Muscle layer of duodenum (tissue), 2 donors: ENCODE data around the gene METRNL.

Source experiments
- H3K27ac ChIP-seq: one replicate; pipeline ENCODE4 v1.7.0; 2013; ENCODE audit warnings: mild to moderate bottlenecking, low read length
- H3K27me3 ChIP-seq: one replicate; pipeline ENCODE4 v1.7.0; 2013; ENCODE audit warnings: low read depth, mild to moderate bottlenecking, control low read depth, low read length
- H3K36me3 ChIP-seq, 2 donors: one replicate each; pipeline ENCODE4 v1.7.0; 2013; ENCODE audit warnings: low read length in 2 of 2, control low read depth in 1 of 2, mild to moderate bottlenecking in 1 of 2; ENCODE audit not compliant: insufficient read depth in 2 of 2, control insufficient read depth in 1 of 2
- H3K4me1 ChIP-seq, 2 donors: one replicate each; pipeline ENCODE4 v1.7.0; 2013; ENCODE audit warnings: low read length in 2 of 2, mild to moderate bottlenecking in 2 of 2, control low read depth in 1 of 2, moderate library complexity in 1 of 2; ENCODE audit not compliant: insufficient read depth in 2 of 2, control insufficient read depth in 1 of 2
- H3K4me3 ChIP-seq, 2 donors: one replicate each; pipeline ENCODE4 v1.7.0; 2013; ENCODE audit warnings: low read length in 2 of 2, low read depth in 1 of 2, mild to moderate bottlenecking in 1 of 2
- H3K9me3 ChIP-seq, 2 donors: one replicate each; pipeline ENCODE4 v1.7.0; 2013; ENCODE audit warnings: low read length in 2 of 2, control low read depth in 1 of 2, mild to moderate bottlenecking in 1 of 2; ENCODE audit not compliant: control insufficient read depth in 1 of 2
- donor health status: healthy.

The METRNL gene

GRCh38 chr17:83084214-83084613 lies 4.8 kb downstream of the METRNL start:
- Histone ChIP-seq H3K36me3 (peaks cover 15 to 27% of the 10 kb centered on the region in 2 donors), H3K9me3 (no peaks in the 10 kb centered on the region), H3K4me3 (no peak overlapping the region), H3K27me3 (no peaks in the 10 kb centered on the region), H3K27ac (no peak overlapping the region), H3K4me1 (peaks cover 12 to 54% of the 10 kb centered on the region in 2 donors)

- Histone ChIP-seq H3K27ac (no peak overlapping the region), H3K36me3 (peaks cover 15 to 27% of the 10 kb centered on the region in 2 donors), H3K27me3 (no peaks in the 10 kb centered on the region), H3K4me3 (no peak overlapping the region), H3K9me3 (no peaks in the 10 kb centered on the region), H3K4me1 (peaks cover 12 to 56% of the 10 kb centered on the region in 2 donors)
Measured at GRCh38 chr17:83084621-83085056, 5.2 kb downstream of the METRNL start.

- no peaks in the 10 kb centered on the region for H3K27me3 ChIP-seq
- H3K27ac ChIP-seq = no peak overlapping the region
- H3K4me1 ChIP-seq = peaks cover 12 to 56% of the 10 kb centered on the region in 2 donors
- no peaks in the 10 kb centered on the region for H3K9me3 ChIP-seq
- no peak overlapping the region for H3K4me3 ChIP-seq
- H3K36me3 ChIP-seq = peaks cover 15 to 27% of the 10 kb centered on the region in 2 donors
Measured at GRCh38 chr17:83085103-83085502, 5.7 kb downstream of the METRNL start.

DNA sequence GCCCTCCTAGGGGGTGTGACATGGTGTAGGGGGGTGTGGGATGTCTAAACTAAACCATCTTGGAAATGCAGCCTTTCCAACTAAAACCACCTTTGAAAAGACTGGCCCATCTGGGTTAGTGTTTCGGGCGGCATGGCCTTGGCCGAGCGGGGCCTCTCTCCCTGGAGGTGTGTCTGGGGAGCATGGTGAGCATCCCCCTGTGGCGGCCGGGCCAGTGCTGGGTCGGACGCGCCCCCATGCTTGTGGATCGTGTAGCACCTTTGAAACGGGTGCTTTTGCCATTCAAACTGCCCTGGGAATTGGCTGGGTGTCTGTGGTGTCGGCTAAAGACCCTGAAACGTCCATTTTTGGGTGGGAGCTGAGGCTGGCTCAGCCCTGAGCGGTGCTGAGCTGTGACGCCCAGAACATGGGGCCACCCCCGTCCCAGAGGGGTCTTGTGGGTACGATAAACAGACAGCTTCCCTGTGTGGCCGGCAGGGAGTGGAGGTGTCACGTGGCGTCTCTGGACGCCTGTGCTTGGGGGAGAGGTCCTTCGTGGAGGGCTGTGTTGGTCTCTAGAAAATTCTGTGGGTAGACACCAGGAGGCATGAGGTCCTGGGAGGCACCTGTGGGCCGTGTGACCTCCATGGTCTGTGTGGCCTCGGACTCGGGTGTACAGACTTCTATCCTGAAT lies 6.3 kb downstream of the METRNL start:
- no peak overlapping the region for H3K27ac ChIP-seq
- H3K4me1 ChIP-seq = peaks cover 12 to 60% of the 10 kb centered on the region in 2 donors

GRCh38 chr17:83086199-83086880 lies 6.9 kb downstream of the METRNL start:
- Histone ChIP-seq H3K36me3 (peaks cover 15 to 27% of the 10 kb centered on the region in 2 donors), H3K4me1 (peaks cover 12 to 65% of the 10 kb centered on the region in 2 donors), H3K27me3 (no peaks in the 10 kb centered on the region), H3K4me3 (no peak overlapping the region), H3K9me3 (no peaks in the 10 kb centered on the region), H3K27ac (no peak overlapping the region)

More for the DNA sequence above, 6.3 kb downstream of the METRNL start:
- no peaks in the 10 kb centered on the region for H3K27me3 ChIP-seq
- no peak overlapping the region for H3K4me3 ChIP-seq
- H3K9me3 ChIP-seq = no peaks in the 10 kb centered on the region
- H3K36me3 ChIP-seq = peaks cover 15 to 27% of the 10 kb centered on the region in 2 donors

GRCh38 chr17:83086907-83087787 lies 7.7 kb downstream of the METRNL start:
- Histone ChIP-seq H3K9me3 (no peaks in the 10 kb centered on the region), H3K4me3 (no peak overlapping the region), H3K27me3 (no peaks in the 10 kb centered on the region), H3K27ac (no peak overlapping the region), H3K36me3 (peaks cover 13 to 27% of the 10 kb centered on the region in 2 donors), H3K4me1 (peaks cover 11 to 65% of the 10 kb centered on the region in 2 donors)

DNA sequence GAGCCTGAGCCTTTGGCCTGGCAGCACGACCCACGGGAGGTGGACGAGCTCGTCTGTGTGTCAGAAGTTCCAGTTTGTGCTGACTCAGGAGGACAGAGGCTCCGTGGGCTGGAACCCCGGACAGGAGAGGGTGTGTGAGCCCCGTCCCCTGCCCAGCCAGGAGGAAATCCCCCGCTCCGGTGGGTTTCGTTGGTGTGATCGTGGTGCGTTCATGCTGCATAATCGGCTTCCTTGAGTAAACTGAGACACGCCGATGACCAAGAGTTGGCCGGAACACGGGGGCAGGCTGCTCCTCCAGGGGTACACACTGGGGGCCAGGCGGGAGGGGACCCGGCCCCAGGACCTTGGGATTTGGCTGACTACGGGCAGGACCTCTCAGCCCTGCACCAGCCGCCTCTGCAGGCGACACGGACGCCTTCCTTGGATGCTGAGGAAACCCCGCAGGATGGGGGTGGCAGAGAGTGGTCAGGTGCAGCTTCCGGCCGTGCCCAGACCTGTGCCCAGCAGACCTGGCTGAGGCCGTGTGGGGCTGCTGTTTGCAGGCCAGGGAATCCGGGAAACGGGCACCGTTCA lies 8.5 kb downstream of the METRNL start:
- no peak overlapping the region for H3K27ac ChIP-seq

DNA sequence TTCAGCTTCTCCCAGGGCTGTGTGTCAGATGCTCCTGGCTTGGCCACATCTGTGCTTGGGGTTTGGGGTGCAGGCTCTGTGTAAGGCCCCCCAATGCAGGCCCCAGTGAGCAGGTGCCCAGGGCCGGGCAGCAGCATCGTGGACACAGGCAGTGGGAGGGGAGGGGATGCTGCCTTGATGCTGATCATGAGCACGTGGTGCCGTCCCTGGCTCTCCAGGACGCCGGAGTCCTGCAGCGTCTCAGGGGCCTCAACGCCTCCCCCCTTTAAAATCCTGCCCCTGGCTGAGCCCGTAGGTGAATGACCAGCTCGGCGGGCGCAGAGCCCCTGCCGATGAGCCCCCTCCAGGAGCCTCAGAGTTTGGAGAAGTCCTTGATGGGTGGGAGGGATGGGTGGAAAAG lies 9.0 kb downstream of the METRNL start:
- Histone ChIP-seq H3K27me3 (no peaks in the 10 kb centered on the region), H3K4me1 (peaks cover 6 to 54% of the 10 kb centered on the region in 2 donors), H3K9me3 (no peaks in the 10 kb centered on the region), H3K27ac (no peak overlapping the region), H3K36me3 (peaks cover 13 to 35% of the 10 kb centered on the region in 2 donors), H3K4me3 (no peak overlapping the region)

More for the DNA sequence above, 8.5 kb downstream of the METRNL start:
- H3K9me3 ChIP-seq = no peaks in the 10 kb centered on the region
- H3K4me3 ChIP-seq = no peak overlapping the region
- H3K27me3 ChIP-seq = no peaks in the 10 kb centered on the region
- peaks cover 7 to 29% of the 10 kb centered on the region in 2 donors for H3K36me3 ChIP-seq
- peaks cover 6 to 60% of the 10 kb centered on the region in 2 donors for H3K4me1 ChIP-seq

- Histone ChIP-seq H3K9me3 (no peaks in the 10 kb centered on the region), H3K4me3 (no peak overlapping the region), H3K36me3 (peaks cover 16 to 39% of the 10 kb centered on the region in 2 donors), H3K4me1 (peaks cover 2 to 50% of the 10 kb centered on the region in 2 donors), H3K27me3 (no peaks in the 10 kb centered on the region), H3K27ac (no peak overlapping the region)
Measured at GRCh38 chr17:83088909-83089308, 9.5 kb downstream of the METRNL start.

DNA sequence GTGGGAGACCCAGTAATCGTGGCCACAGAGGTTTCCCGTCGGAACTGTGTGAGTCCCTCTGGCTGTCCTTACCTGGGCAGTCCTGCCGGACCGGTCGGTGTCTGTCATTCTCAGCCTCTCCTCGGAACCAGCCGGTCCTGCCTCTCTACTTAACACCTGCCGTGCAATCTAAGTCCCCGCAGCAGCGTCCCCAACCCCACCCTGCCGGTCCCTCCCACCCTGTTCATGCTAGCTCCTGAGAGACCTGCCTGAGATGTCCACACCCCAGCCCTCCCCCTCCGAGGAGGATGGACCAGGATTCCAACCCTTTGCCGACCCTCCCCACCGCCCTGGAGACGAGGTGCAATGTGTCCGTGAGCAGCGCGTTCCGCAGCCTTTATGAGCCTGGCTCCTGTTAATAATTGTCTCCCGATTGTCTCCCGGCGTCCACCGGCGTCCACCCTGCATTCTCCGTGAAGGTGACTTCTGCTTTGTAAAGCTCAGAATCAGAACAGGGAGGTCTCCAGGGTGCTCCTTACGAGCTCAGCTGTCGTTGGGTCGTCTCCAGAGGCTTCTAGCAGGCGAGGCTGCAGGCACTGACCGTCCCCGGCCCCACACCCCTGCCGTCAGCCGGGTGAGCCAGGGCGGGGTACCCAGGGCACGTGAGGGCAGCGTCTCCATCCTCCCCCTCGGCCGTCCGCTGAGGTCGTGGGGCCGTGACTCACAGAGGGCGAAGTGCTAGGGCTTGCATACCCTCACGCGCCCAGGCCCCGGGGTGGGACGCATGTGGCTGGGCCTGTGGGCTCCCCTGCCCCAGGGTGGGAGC lies 10.1 kb downstream of the METRNL start:
- H3K4me3 ChIP-seq = no peak overlapping the region
- peaks cover 17 to 46% of the 10 kb centered on the region in 2 donors for H3K36me3 ChIP-seq
- no peaks in the 10 kb centered on the region for H3K27me3 ChIP-seq
- no peak overlapping the region for H3K27ac ChIP-seq
- H3K9me3 ChIP-seq = no peaks in the 10 kb centered on the region
- peaks cover 0 to 44% of the 10 kb centered on the region in 2 donors for H3K4me1 ChIP-seq
